GM18870 (cell line): ENCODE data around the gene SBF2.
A peak's percentile ranks its signal among the peaks of the same experiment; 100 is the strongest.
"Not testable (repeated sequence)": the region's sequence is repeated elsewhere in the genome, so short reads cannot be mapped to it uniquely, and the experiment has no call there.

ENCODE experiments used
- ATAC-seq: cut with Tn5 transposase; IDR thresholded peaks from one replicate; pipeline ENCODE4 v1.9.1; 2021; ENCODE audit warnings: moderate library complexity; ENCODE audit not compliant: unreplicated experiment

The SBF2 gene

DNA sequence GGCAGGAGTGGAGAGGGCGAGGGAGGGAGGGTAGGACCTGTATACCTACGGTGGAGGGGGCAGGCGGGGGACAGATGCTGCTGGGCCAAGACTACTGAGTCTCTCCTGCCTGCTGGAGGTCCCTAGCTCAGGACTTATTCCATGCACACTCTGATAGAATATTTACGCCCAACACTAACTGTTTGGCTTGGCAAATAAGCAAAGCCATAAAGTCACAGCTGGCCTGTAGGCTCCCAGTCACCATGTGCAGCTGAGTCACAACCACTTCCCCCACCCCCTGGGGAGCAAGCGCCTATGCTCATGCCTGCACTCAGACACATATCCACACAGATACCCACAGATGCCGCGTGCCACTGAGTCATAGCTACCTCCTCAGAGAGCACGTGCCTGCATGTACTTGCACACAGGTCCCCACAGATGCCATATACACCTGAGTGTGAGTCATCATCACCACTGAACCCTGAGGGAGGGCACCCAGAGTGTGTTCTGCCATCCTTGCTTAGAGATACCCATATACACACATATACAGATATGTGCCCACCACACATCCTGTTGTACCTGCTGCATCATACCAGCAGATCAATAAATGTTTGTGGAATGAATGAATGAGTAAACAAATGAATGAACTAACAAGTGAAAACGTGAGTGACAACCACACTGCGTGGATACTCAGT, 534.4 kb downstream of the SBF2 start:
- ATAC-seq: peak; percentile 51

DNA sequence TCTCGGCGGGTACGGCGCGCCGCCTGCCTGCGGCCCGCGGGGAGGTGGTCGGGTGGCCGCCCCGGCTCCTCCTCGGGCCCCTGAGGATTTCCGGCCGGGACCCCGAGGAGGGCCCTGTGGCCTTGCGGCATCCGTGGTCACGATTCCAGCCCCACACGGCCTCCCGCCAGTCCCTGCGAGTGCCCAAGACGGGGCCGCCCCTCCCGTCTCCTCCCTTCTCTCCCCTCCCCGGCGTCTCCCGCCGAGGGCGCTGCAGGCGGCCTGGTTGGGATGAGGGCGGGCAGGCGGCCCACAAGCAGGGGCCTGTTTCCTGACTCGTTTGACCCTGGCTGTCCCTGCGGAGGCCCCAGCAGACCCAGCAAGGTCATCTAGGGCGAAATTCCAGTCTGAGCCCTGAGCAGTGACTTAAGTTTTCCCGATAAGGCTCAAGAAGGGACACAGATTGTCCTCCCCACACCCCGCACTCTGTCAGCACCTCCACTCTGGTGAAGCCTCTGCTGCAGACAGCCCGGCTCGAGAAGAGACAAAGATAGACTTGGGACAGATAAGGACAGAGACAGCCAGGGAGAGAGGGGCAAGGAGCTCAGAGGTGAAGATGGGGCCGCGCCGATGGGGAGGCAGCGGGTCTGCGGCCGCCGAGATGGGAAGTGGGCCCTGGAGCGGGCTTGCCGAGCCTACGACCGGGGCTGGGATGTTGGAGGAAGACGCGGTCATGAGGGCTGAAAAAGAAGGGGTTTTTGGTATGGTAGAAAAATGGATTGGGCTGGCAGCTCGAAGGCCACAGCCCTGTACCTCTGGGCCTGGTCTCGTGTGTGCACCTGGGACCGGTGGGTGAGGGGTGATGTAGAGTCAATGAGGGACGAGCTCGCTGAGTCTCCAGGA, 535.1 kb downstream of the SBF2 start:
- no peak for ATAC-seq

DNA sequence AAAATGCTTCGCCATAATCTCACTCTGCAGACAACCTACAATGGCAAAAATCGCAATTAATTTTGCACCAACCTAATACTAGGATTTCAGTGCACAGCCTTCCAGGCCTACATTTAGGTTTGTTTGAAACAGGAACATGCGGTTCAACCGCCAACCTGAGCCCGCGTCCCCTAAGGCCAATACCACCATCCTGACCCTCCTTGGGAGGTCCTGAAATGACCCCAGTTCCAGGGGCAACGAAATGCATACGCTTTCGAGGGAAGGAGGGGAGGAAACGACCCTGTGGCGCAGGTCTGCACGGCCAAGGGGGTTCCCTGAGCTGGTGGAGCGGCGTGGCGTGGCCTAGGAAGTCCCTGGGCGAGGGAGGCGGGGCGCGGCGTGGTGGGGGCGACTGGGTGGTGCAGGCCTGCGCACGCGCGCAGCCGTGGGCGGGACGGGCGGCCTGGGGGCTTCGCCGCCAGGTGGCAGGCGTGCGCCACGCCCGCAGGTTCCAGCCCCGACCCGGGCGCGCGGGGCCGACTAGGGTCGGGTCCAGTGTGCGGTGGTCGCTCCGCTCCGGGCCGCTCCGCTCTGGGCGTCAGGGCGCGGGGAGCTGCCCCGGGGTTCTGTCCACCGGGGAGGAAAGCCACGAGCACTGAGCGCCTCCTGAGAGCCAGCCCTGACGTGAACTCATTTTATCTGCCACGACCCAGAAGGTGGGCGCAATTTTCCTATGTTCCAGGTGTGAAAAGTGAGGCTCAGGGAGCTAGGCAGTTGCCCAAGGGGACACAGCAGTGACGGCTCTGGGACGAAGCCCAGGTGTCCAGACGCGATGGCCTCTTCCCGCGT, 536.0 kb downstream of the SBF2 start:
- ATAC-seq: no peak

DNA sequence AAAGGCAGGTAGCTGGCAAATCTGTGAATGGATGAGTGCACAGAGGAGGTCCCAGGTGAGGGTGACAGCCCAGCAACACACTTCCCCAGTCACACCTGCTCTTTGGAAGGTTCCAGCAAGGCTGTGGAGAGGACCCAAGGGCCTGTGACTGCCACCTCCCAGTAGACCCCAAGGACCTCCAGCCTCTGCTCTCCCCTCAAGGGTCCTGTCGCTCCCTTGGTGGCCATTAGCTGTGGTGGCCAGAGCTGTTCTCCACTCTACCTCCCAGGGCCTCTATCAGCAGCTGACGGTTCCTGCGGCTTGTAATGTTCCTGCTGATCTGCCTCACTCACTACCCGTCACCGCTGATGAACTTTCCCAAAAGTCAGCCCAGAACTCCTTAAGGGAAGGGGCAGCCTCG, 537.1 kb downstream of the SBF2 start:
- ATAC-seq: no peak

DNA sequence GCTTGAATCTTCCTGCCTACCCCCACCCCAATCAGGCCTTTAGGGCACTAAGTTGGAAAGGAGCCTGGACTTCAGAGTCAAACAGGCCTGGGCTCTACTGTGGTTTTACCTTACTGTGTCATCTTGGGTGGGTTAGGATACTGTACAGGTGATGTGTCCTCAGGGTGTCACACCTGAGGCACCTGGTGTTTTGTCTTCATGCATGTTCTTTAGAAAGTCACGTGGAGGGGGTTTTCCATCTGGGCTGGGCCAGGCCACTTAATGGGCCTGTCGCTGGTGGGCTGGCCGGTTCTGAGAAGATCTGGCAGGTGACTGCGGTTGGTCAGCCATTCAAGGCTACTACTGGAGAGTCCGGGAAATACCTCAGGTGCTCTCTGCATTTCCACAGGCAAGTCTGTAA, 537.6 kb downstream of the SBF2 start:
- ATAC-seq: no peak

DNA sequence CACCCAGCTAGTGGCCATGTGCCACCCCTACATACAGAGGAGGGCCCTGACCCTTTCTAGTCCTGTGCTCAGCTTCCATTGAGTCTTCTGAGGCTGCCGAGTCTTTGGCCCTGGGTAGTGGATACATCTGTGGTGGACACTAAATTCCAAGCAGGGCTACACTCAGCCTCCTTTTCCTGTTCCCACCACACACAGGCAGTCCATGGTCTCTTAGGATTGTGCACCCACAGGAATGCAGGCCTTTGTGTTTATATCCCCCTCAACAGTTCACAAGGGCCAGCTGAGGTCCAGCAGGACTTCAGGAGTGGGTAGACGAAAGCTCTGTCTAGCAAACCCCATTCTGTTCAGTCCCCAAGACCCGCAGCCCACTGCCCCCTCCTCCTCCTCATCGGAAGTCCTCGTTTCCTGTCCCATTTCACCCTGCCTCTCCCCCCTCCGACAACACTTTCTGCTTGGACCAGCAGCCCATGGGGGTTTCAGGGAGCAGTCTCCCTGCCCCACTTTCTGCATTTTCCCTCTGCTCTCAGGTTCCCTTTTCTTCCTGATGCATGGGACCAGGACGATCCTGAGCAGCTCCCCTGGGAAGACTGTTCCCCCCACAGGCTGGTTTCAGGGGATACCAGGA, 538.3 kb downstream of the SBF2 start:
- ATAC-seq: no peak

DNA sequence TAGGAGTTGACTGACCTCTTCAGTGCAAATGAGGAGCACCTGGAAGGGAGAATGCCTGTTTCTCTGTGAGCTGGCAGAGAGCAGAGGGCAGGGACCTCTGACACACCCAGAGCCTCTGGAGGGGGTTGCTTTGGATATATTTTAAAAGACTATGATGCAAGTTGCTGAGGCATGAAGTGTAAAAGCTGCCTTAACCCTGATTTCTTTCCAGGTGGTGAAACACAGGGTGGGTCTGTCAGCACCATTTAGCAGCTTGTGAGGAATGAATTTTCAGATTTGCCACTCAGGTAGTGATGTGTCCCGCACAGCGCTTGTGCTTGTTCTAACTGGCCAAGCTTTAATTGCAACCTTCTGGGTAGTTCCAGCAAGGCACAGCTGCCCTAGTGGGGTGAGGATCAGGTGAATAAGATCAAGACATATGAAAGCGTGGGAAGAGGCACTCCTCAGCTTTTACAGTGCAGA, 540.0 kb downstream of the SBF2 start:
- no peak for ATAC-seq

DNA sequence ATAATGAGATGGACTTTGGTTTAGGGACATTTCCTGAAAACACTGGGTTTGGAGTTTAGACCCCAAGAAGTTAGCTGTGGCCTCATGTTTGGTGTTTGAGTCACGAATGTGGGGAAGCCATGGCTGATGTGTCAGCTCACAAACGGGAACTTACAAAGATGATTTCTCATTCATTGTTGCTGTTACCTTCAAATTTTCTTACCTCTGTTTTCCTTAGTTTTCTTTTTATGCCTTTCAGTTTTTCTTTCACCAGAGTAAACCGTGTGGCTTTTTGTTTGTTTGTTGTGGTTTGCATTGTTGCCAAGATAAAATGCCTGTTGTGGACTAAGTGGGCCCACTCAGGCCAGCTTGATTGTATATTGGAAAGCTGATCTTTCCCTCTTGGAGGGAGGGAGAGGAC, 541.0 kb downstream of the SBF2 start:
- ATAC-seq: no peak

DNA sequence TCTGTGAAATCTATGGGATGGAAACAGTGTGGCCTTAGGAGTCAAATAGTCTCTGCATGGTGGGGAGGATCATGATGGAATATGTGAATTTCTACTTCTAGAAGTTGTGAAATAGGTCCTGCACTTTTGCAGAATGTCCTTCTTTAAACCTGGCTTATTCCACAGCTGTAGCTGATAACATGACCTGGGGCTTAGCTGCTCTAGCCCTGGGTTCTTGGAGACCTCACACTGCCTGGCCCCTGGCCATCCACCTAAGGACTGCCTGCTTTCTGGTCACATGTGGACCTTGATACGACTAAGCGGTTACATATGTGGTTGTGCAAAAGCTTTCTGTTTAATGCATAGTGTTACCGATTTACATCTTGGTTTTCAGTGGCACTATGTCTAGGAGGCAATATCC, 541.9 kb downstream of the SBF2 start:
- ATAC-seq: no peak

DNA sequence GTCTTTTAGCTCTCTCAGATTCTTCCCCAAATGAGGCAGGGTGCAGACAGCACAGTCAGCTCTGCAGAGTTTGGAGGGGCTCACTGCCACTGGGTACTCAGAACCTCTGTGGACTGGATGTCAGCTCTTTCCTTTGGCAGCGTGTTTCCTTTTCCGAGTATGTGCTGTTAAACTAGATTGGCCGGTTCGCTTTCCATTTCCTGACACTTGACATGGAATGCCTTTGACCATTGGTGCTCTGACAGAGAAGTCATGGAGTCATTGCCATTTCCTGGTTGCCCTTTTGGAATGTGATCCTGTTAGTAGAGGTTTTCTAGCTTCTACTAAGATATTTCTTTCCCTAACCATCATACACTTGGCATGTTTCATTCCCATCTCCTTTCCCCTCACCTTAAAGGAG, 543.5 kb downstream of the SBF2 start:
- ATAC-seq: no peak

DNA sequence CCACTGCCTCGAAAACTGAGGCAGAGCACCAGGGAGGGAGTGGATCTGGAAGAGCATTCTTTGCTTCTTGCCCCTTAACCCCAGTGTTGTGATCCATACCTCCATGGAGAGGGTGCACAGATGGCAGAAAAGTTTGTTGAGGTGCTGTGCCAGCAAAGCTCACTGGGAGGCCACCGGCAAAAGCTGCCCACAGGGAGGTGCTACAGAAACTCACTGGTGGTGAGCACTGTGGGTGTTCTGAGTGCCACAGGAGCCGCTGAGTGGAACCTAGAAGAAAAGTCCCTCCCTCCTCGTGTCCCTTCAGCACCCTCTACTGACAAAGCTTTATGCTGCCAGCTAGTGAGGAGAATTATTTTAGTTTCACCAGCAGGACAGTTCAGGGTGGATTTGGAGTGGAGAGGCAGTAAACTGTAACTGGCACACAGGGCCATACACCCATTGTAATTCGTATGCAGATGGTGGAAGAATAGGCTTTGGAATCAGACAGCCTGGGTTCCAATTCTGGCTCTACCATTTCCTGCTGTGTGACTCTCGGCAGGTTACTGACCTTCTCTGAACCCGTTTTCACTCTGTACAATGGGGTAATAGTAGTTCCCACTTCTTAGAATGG, 545.6 kb downstream of the SBF2 start:
- peak; percentile 59 for ATAC-seq

DNA sequence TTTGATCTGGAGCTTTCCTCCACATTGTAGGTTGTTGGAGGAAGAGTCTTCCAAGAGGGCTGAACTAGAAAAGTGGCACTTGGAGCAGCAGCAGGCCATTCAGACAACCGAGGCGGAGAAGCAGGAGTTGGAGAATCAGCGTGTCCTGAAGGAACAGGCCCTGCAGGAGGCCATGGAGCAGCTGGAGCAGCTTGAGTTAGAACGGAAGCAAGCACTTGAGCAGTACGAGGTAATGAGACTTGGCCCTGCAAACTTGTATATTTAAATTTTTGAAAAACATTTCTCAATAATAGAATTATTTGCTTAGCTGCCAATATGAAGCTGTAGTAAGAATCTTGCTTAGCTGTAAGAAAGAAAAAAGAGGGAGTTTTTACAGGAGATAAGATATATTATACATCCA, 546.2 kb downstream of the SBF2 start:
- no peak for ATAC-seq

DNA sequence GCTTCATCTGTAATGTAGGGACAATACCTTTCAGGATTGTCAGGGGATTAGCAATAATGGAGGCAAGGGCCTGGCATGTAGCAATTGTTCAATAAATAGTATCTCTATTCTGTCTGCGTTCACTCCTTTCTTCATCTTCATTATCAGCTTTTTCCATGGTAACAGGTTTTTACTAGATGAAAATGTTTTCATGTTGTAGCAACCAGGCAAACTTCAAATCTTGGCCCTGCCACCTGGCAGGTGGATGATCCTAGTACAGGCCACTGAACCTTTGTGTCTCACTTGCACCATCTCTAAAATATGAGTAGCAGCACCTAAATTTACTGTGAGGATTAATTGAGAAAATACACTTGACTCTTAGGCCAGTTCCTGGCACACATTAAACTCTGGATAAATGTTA, 546.8 kb downstream of the SBF2 start:
- no peak for ATAC-seq

DNA sequence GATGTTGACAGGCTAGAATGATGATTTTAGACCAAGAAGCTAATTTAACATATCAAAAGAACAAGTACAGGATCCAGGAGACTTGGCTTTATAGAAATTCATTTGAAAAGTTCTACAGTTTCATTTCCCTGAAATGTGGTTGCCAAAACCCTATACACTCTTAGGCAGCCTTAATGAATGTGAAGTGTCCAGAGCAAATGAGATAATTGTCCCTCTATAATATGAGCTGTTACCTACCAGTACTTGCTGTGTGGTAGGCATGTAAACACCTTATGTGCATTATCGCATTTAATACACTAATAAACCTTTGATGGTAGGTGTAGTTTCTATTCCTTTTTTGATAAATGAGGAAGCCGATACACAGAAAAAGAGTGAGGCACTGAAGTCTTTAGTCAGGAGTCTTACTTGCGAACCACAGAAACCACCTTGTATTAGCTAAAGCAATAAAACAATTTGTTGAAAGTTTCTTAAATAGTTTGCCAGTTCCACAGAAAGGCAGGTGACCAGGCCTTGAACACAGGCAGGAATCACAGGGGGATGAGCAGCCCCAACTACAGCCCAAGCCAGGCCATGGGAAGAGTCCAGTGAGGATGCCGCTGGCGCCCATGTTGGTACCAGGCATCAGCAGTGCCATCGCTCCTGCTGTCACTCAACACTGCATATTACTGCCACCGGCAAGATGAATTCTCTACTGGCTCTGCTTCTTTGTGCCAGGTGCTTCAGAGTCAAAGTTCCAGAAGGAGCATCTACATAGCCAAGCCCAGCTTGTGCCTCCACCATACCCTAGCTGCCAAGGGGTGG, 548.4 kb downstream of the SBF2 start:
- peak; percentile 49 for ATAC-seq

DNA sequence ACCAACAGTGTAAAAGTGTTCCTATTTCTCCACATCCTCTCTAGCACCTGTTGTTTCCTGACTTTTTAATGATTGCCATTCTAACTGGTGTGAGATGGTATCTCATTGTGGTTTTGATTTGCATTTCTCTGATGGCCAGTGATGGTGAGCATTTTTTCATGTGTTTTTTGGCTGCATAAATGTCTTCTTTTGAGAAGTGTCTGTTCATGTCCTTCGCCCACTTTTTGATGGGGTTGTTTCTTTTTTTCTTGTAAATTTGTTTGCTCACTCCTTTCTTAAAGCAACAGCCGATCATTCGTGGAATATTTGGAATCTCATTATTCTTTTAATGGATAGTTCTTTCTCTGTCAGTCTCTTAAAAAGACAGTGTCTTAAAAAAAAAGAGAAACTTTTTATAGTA, 550.5 kb downstream of the SBF2 start:
- not testable (repeated sequence) for ATAC-seq

DNA sequence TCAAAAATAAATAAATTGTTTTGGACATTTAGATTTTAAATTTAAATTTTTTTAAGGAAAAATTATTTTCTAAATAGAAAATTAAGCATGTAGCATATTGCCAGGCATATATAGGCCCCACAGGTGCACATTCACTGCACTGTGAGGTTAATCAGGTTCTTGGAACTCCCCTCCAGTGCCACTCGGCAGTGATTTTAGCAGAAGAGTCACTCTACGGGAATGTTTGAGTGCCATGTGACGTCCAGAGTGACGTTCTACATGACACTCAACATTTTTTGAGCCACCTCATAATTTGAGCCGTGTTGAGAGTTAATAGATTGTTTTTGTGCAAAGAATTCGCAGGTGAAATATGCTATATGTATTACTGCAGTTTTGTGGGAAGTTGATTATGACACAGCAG, 552.8 kb downstream of the SBF2 start:
- ATAC-seq: no peak

DNA sequence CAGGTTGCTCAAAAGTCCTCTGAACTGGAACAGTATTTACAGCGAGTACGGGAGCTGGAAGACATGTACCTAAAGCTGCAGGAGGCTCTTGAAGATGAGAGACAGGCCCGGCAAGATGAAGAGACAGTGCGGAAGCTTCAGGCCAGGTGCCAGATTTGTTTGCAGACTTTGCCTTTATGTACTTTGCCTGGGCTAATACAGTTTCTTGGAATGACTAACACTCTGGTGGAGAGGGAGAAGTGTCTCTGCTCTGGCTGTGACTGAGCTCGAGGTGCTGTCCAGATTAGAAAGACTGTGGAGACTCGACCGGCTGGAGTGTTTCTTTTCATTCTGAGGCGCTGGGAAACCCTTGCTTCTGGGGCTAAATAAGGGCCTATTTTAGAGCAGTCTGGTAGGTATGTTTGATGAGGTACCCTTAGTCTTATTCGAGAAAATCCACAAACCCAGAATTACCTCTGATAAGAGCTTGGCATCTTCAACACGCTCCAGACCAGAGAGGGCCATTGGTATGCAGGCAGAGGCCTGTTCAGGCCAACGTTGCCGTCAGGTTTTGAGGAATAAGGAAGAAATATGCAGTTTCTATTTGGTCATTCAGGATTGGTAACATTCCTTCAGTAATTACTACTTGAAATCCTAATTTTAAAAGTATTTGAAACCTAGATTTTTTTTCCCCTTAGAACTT, 553.7 kb downstream of the SBF2 start:
- no peak for ATAC-seq

DNA sequence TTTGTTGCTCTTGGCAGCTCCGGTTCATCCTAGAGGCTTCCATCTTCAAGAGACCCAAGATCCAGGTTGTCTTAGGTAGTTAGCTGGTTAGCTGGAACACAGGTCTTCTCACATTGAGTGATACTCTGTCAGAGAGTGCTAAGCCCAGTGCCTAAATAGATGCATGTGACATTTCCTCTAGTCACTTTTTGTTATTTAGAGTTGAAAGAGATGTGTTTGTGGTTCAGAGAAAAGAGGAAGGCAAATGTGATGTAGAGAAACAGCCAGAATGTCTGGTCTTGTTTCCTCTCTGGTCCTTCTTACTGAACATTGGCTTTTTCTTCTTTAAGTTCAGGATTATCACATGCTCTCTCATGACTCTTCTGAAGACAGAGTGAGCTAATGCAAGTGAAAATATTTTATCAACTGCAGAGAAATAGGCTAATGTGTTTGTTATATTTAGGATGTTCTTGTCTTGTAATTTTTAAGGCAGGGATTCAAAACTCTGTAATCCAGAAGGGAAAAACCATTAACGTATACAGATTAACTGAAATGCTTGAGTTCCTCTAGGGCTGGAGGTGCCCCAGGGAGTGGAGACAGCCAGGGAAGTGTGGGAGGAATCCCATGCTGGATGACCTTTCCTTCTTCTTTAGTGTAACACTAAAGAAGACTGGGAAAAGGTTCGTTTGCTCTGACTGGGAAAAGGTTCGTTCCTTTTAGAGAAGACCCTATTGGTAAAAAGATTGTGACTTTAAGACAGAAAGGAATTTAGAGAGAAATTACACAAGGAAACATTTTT, 554.7 kb downstream of the SBF2 start:
- ATAC-seq: no peak
